Tibial nerve (tissue), 4 donors: Measurements from ENCODE around the gene SPTBN4.
A peak's percentile ranks its signal among the peaks of the same experiment; 100 is the strongest.

Experiments
- CTCF ChIP-seq, 5 experiments: fragments of 200-600 bp in 3 of 5; fragments of 450-650 bp in 2 of 5; sonication (generic) in 3 of 5; IDR thresholded peaks; one replicate each; pipeline ENCODE4 v1.5.1; 2016 to 2019; ENCODE audit warnings: antibody characterized with exemption in 5 of 5, mild to moderate bottlenecking in 3 of 5, moderate library complexity in 2 of 5
- EP300 ChIP-seq, 2 donors: sonication (generic); formaldehyde crosslinking; IDR thresholded peaks; one replicate each; pipeline ENCODE4 v1.6.1; 2017; ENCODE audit warnings: antibody characterized with exemption in 2 of 2, mild to moderate bottlenecking in 1 of 2

- peak; percentile 33 to 54 (median 50) for TF ChIP-seq CTCF (IDR thresholded peaks at IDR 0.05)
- TF ChIP-seq EP300 (IDR thresholded peaks at IDR 0.05), result no peak
Observed at GRCh38 chr19:40549007-40549708, 82.4 kb downstream of the SPTBN4 start.
